Measurements from ENCODE around the gene RASGRP4. TPM values are rescaled to one million over a fixed set of nuclear protein-coding genes. Genes with fewer than 3 reads are reported as not detected.

Gene RASGRP4
- total RNA-seq, 1 donor from 2014 or later: not detected

DNA sequence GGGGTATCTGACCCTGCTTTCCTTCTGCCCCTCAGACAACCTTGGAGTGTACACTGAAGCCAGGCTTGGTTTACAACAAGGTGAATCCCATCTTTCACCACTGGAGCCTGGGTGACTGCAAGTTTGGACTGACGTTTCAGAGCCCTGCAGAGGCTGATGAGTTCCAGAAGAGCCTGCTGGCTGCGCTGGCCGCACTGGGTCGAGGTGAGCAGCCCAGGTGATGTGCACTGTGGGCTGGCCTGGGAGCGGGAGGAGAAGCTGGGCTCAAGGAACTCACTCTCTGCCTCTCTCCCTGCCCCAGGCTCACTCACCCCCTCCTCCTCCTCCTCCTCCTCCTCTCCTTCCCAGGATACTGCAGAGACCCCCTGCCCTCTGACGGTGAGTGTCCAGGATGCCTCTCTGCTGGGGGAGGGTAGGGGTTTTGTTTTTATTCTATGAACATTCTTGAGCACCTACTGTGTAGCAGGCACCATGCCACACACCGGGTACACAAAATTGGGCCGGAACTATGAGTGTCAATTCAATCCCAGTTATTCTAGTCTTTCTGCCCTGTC, 34.0 kb downstream of the RASGRP4 start:
- H2AFZ ChIP-seq (ENCODE audit: low read depth, low read length): no peak overlapping the region
- peaks cover 27% of the 10 kb centered on the region for H3K4me1 ChIP-seq (ENCODE audit: insufficient read depth, low read length)
- H3K9ac ChIP-seq (ENCODE audit: low read length): peak overlapping the region; percentile 14
- H3K27me3 Mint-ChIP-seq (ENCODE audit: low read depth, unreplicated experiment): peaks cover 10% of the 10 kb centered on the region
- H3K27ac ChIP-seq (ENCODE audit: low read depth, low read length): no peak overlapping the region
- peaks cover 24% of the 10 kb centered on the region for H3K79me2 ChIP-seq (ENCODE audit: insufficient read depth, low read length)
- peaks cover 26% of the 10 kb centered on the region for H3K36me3 Mint-ChIP-seq (ENCODE audit: low read depth, unreplicated experiment)
- peaks cover 14% of the 10 kb centered on the region for H3K36me3 ChIP-seq (ENCODE audit: insufficient read depth, low read length)
- no peak overlapping the region for H3K4me3 ChIP-seq (ENCODE audit: insufficient read depth, low read depth, low read length)
- TF ChIP-seq EZH2 (IDR thresholded peaks at IDR 0.05; ENCODE audit: insufficient read depth, low read length): no peak
- TF ChIP-seq, protein P1, sequence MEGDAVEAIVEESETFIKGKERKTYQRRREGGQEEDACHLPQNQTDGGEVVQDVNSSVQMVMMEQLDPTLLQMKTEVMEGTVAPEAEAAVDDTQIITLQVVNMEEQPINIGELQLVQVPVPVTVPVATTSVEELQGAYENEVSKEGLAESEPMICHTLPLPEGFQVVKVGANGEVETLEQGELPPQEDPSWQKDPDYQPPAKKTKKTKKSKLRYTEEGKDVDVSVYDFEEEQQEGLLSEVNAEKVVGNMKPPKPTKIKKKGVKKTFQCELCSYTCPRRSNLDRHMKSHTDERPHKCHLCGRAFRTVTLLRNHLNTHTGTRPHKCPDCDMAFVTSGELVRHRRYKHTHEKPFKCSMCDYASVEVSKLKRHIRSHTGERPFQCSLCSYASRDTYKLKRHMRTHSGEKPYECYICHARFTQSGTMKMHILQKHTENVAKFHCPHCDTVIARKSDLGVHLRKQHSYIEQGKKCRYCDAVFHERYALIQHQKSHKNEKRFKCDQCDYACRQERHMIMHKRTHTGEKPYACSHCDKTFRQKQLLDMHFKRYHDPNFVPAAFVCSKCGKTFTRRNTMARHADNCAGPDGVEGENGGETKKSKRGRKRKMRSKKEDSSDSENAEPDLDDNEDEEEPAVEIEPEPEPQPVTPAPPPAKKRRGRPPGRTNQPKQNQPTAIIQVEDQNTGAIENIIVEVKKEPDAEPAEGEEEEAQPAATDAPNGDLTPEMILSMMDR (IDR thresholded peaks at IDR 0.05; ENCODE audit: insufficient read depth, low read depth, low read length): no peak
- H3K4me3 Mint-ChIP-seq (ENCODE audit: unreplicated experiment): no peak overlapping the region
- H3K9me3 Mint-ChIP-seq (ENCODE audit: unreplicated experiment): peaks cover 6% of the 10 kb centered on the region
- peak overlapping the region; percentile 30 for H3K4me2 ChIP-seq (ENCODE audit: low read length)
- H3K27me3 ChIP-seq (ENCODE audit: insufficient read depth, low read length): no peaks in the 10 kb centered on the region
- H3K27ac Mint-ChIP-seq (ENCODE audit: unreplicated experiment): no peak overlapping the region
- FAIRE-seq (no peak), DNase-seq (ENCODE audit: low read depth) (no peak)
- peaks cover 15% of the 10 kb centered on the region for H3K4me1 Mint-ChIP-seq (ENCODE audit: low read depth, unreplicated experiment)
- H3K9me3 ChIP-seq (ENCODE audit: insufficient read depth, low read depth, low read length): no peaks in the 10 kb centered on the region
- H4K20me1 ChIP-seq (ENCODE audit: insufficient read depth, low read length): peaks cover 32% of the 10 kb centered on the region

DNA sequence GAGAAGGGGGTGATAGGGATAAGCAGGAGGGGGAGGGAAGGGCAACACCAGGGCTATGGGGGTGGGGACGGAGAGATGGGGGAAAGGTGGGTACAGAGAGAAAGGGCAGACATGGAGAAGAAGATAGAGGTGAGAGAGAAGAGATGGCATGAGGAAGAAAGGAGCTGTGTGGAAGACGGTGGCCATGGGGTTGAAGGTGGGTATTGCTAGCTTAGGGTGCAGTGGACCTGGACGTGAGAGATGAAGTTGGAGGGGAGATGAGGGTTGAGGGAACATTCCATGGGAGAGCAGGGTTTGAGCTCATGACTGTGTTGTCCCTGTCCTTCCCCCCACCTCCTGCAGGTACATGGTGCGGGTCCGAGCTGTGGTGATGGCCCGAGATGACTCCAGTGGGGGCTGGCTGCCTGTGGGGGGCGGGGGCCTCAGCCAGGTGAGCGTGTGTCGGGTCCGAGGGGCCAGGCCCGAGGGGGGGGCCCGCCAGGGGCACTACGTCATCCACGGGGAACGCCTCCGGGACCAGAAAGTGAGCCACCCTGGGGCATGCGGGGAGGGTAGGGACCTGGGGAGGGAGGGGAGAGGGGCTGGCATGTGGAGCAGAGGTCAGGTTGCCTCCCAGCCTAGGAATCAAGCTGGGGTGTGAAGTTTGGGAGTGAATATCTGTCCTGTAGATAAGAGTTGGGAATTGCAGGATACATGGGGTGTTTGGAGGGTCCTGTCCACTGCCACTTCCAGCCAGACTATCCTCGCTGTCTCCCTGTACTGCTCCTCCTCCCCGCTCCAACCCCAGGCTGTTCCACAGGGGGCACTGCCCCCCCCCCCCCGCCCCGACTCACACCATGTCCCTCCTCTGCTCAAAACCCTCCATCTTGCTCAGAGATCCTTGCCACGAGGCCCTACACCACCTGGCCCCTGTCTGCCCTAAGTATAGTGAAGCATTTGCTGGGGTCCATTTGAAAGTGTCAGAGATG, 35.8 kb downstream of the RASGRP4 start:
- peak overlapping the region; percentile 93 for H3K27ac Mint-ChIP-seq (ENCODE audit: unreplicated experiment)

More for the DNA sequence above, 35.8 kb downstream of the RASGRP4 start:
- Mint-ChIP-seq H3K27me3 (ENCODE audit: low read depth, unreplicated experiment) (peaks cover 5% of the 10 kb centered on the region), H3K4me3 (ENCODE audit: unreplicated experiment) (peak overlapping the region; percentile 92), H3K36me3 (ENCODE audit: low read depth, unreplicated experiment) (peaks cover 20% of the 10 kb centered on the region), H3K9me3 (ENCODE audit: unreplicated experiment) (peaks cover 3% of the 10 kb centered on the region), H3K4me1 (ENCODE audit: low read depth, unreplicated experiment) (peaks cover 15% of the 10 kb centered on the region)
- H3K79me2 ChIP-seq (ENCODE audit: insufficient read depth, low read length): peaks cover 24% of the 10 kb centered on the region
- H3K4me1 ChIP-seq (ENCODE audit: insufficient read depth, low read length): peaks cover 29% of the 10 kb centered on the region
- H3K9me3 ChIP-seq (ENCODE audit: insufficient read depth, low read depth, low read length): no peaks in the 10 kb centered on the region
- H3K27me3 ChIP-seq (ENCODE audit: insufficient read depth, low read length): no peaks in the 10 kb centered on the region
- peak overlapping the region; percentile 97 for H3K4me2 ChIP-seq (ENCODE audit: low read length)
- peak overlapping the region; percentile 30 for H2AFZ ChIP-seq (ENCODE audit: low read depth, low read length)
- TF ChIP-seq, protein P1 (IDR thresholded peaks at IDR 0.05; ENCODE audit: insufficient read depth, low read depth, low read length): no peak
- no peak for TF ChIP-seq EZH2 (IDR thresholded peaks at IDR 0.05; ENCODE audit: insufficient read depth, low read length)
- DNase-seq (ENCODE audit: low read depth) (no peak), FAIRE-seq (no peak)
- H4K20me1 ChIP-seq (ENCODE audit: insufficient read depth, low read length): peaks cover 29% of the 10 kb centered on the region
- peaks cover 14% of the 10 kb centered on the region for H3K36me3 ChIP-seq (ENCODE audit: insufficient read depth, low read length)
- peak overlapping the region; percentile 89 for H3K4me3 ChIP-seq (ENCODE audit: insufficient read depth, low read depth, low read length)
- H3K9ac ChIP-seq (ENCODE audit: low read length): peak overlapping the region; percentile 90
- peak overlapping the region; percentile 54 for H3K27ac ChIP-seq (ENCODE audit: low read depth, low read length)
